ENCODE data around the gene ADAMTSL1. TPM values are rescaled to one million over a fixed set of nuclear protein-coding genes. Genes with fewer than 3 reads are reported as not detected.
A peak's percentile ranks its signal among the peaks of the same experiment; 100 is the strongest.

The ADAMTSL1 gene
- total RNA-seq, 1 donor from 2014 or later = 12.3 TPM

- no peak for DNase-seq (ENCODE audit: low spot score in 2 of 2)
- H3K4me1 ChIP-seq = no peaks in the 10 kb centered on the region
- H3K9me3 ChIP-seq = no peaks in the 10 kb centered on the region
- no peaks in the 10 kb centered on the region for H3K36me3 ChIP-seq
- intact Hi-C loops (cut with DNase I) = no loop called here
- H3K4me3 ChIP-seq = no peak overlapping the region
- H3K27ac ChIP-seq = no peak overlapping the region
- H3K27me3 ChIP-seq = no peaks in the 10 kb centered on the region
- no peak for TF ChIP-seq CTCF (IDR thresholded peaks at IDR 0.05)
Observed at GRCh38 chr9:18579536-18579935, 105.6 kb downstream of the ADAMTSL1 start.

- TF ChIP-seq CTCF (IDR thresholded peaks at IDR 0.05) = no peak
- intact Hi-C loops (cut with DNase I) = no loop called here
- H3K4me3 ChIP-seq = no peak overlapping the region
- H3K27me3 ChIP-seq = no peaks in the 10 kb centered on the region
- no peak for DNase-seq (ENCODE audit: low spot score in 2 of 2)
- no peaks in the 10 kb centered on the region for H3K9me3 ChIP-seq
- H3K27ac ChIP-seq = no peak overlapping the region
- H3K4me1 ChIP-seq = no peaks in the 10 kb centered on the region
- H3K36me3 ChIP-seq = no peaks in the 10 kb centered on the region
Observed at GRCh38 chr9:18580151-18580550, 106.2 kb downstream of the ADAMTSL1 start.

- DNase-seq (ENCODE audit: low spot score in 2 of 2) = no peak
- intact Hi-C loops (cut with DNase I) = no loop called here
- Histone ChIP-seq H3K36me3 (no peaks in the 10 kb centered on the region), H3K27ac (no peak overlapping the region), H3K27me3 (no peaks in the 10 kb centered on the region), H3K4me1 (no peaks in the 10 kb centered on the region), H3K9me3 (peaks cover 0 to 8% of the 10 kb centered on the region in 2 donors), H3K4me3 (no peak overlapping the region)
- no peak for TF ChIP-seq CTCF (IDR thresholded peaks at IDR 0.05)
Observed at GRCh38 chr9:18585996-18586395, 112.0 kb downstream of the ADAMTSL1 start.

- no peaks in the 10 kb centered on the region for H3K27me3 ChIP-seq
- no peak for DNase-seq (ENCODE audit: low spot score in 2 of 2)
- peaks cover 6 to 23% of the 10 kb centered on the region in 2 donors for H3K9me3 ChIP-seq
- TF ChIP-seq CTCF (IDR thresholded peaks at IDR 0.05) = no peak
- no peaks in the 10 kb centered on the region for H3K4me1 ChIP-seq
- intact Hi-C loops (cut with DNase I) = no loop called here
- no peak overlapping the region for H3K4me3 ChIP-seq
- H3K36me3 ChIP-seq = no peaks in the 10 kb centered on the region
- H3K27ac ChIP-seq = no peak overlapping the region
Observed at GRCh38 chr9:18588002-18588401, 114.0 kb downstream of the ADAMTSL1 start.

GRCh38 chr9:18591261-18591660, 117.3 kb downstream of the ADAMTSL1 start:
- TF ChIP-seq CTCF (IDR thresholded peaks at IDR 0.05) = no peak
- Histone ChIP-seq H3K36me3 (no peaks in the 10 kb centered on the region), H3K9me3 (peaks cover 6 to 32% of the 10 kb centered on the region in 2 donors), H3K4me1 (peaks cover 3 to 4% of the 10 kb centered on the region in 2 donors), H3K4me3 (no peak overlapping the region), H3K27ac (no peak overlapping the region), H3K27me3 (no peaks in the 10 kb centered on the region)
- DNase-seq (ENCODE audit: low spot score in 2 of 2) = no peak
- intact Hi-C loops (cut with DNase I) = no loop called here

GRCh38 chr9:18594837-18595236, 120.9 kb downstream of the ADAMTSL1 start:
- H3K27me3 ChIP-seq = no peaks in the 10 kb centered on the region
- intact Hi-C loops (cut with DNase I) = no loop called here
- peaks cover 6 to 32% of the 10 kb centered on the region in 2 donors for H3K9me3 ChIP-seq
- no peaks in the 10 kb centered on the region for H3K36me3 ChIP-seq
- H3K4me3 ChIP-seq = no peak overlapping the region
- H3K4me1 ChIP-seq = peaks cover 7 to 25% of the 10 kb centered on the region in 2 donors
- TF ChIP-seq CTCF (IDR thresholded peaks at IDR 0.05) = no peak
- no peak for DNase-seq (ENCODE audit: low spot score in 2 of 2)
- H3K27ac ChIP-seq = peak overlapping the region; percentile 57
